H1 (cell line): ENCODE data around the gene ZNF681. TPM values are rescaled to one million over a fixed set of nuclear protein-coding genes. Genes with fewer than 3 reads are reported as not detected.

Experiments used
- CTCF ChIA-PET: fragments of 300-600 bp; sonication (Branson Sonifier 250); formaldehyde crosslinking; loops from one replicate; lab custom pipeline; 2021; ENCODE audit not compliant: partially characterized antibody; lab: Charles Lee
- POLR2A ChIA-PET: fragments of 300-600 bp; sonication (Branson Sonifier 250); formaldehyde crosslinking; loops from one replicate; lab custom pipeline; 2021; ENCODE audit warnings: inconsistent platforms; ENCODE audit not compliant: partially characterized antibody; lab: Charles Lee
- DNase-seq, 2 experiments: peaks; one replicate each; pipeline versions ENCODE4 v3.0.0 to v3.0.0-alpha.2; 2010 to 2022; ENCODE audit warnings: low spot score in 2 of 2, low read depth in 1 of 2, mixed read lengths in 1 of 2
- FAIRE-seq: peaks from 2 replicates; lab custom pipeline; 2011; peaks lifted over from hg19 to GRCh38; lab: Jason Lieb, UNC
- H2AFZ ChIP-seq: 2 replicates; pipeline ENCODE4 v1.8.1; 2012; ENCODE audit warnings: low read length, inconsistent platforms
- H2AK5ac ChIP-seq: 2 replicates; pipeline ENCODE4 v1.6.1; 2013; ENCODE audit warnings: low read depth, low read length
- H2BK120ac ChIP-seq: replicated peaks from 2 replicates; pipeline ENCODE3; 2013; ENCODE audit warnings: low read depth, low read length, inconsistent platforms
- H2BK12ac ChIP-seq: 2 replicates; pipeline ENCODE4 v1.6.1; 2013; ENCODE audit warnings: low read depth, low read length
- H2BK15ac ChIP-seq: 2 replicates; pipeline ENCODE4 v1.6.1; 2013; ENCODE audit warnings: low read length
- H2BK20ac ChIP-seq: 2 replicates; pipeline ENCODE4 v1.6.1; 2013; ENCODE audit warnings: low read length
- H2BK5ac ChIP-seq: 2 replicates; pipeline ENCODE4 v1.6.1; 2013; ENCODE audit warnings: low read depth, low read length
- H3K14ac ChIP-seq: 2 replicates; pipeline ENCODE4 v1.6.1; 2013; ENCODE audit warnings: inconsistent platforms; ENCODE audit not compliant: insufficient read length
- H3K18ac ChIP-seq: 2 replicates; pipeline ENCODE4 v1.6.1; 2013; ENCODE audit warnings: low read length; ENCODE audit errors: extremely low read depth
- H3K23ac ChIP-seq: 2 replicates; pipeline ENCODE4 v1.6.1; 2013; ENCODE audit warnings: inconsistent platforms; ENCODE audit not compliant: insufficient read length
- H3K23me2 ChIP-seq: 2 replicates; pipeline ENCODE4 v1.6.1; 2013; ENCODE audit warnings: low read depth, low read length
- H3K27ac ChIP-seq: 2 replicates; pipeline ENCODE4 v1.6.1; 2011; ENCODE audit warnings: low read depth, low read length, inconsistent platforms
- H3K27me3 ChIP-seq, 4 experiments: replicated peaks in 1 of 4; 1 replicate in 1 of 4; 2 replicates in 3 of 4; pipeline versions ENCODE4 v1.6.1 to v1.8.1; 2011 to 2013; ENCODE audit warnings: low read length in 3 of 4, mild to moderate bottlenecking in 3 of 4, inconsistent platforms in 2 of 4, mixed read lengths in 2 of 4, moderate library complexity in 1 of 4; ENCODE audit not compliant: control insufficient read depth in 3 of 4, insufficient read depth in 3 of 4; ENCODE audit errors: extremely low read depth in 1 of 4
- H3K36me3 ChIP-seq, 4 experiments: 2 replicates each; pipeline versions ENCODE4 v1.6.1 to v1.8.1; 2011 to 2013; ENCODE audit warnings: mild to moderate bottlenecking in 4 of 4, low read length in 3 of 4, moderate library complexity in 2 of 4, control low read depth in 1 of 4, inconsistent platforms in 1 of 4; ENCODE audit not compliant: insufficient read depth in 4 of 4, control insufficient read depth in 2 of 4
- H3K4ac ChIP-seq: replicated peaks from 2 replicates; pipeline ENCODE3; 2013; ENCODE audit warnings: low read length, low read depth, mixed read lengths, inconsistent platforms; ENCODE audit not compliant: insufficient read length
- H3K4me1 ChIP-seq, 4 experiments: replicated peaks in 1 of 4; 1 replicate in 1 of 4; 2 replicates in 3 of 4; pipeline versions ENCODE4 v1.6.1 to v1.8.1; 2011 to 2013; ENCODE audit warnings: low read length in 3 of 4, inconsistent platforms in 2 of 4, mixed read lengths in 1 of 4; ENCODE audit not compliant: insufficient read depth in 4 of 4, control insufficient read depth in 3 of 4
- H3K4me2 ChIP-seq, 2 experiments: 2 replicates each; pipeline versions ENCODE4 v1.6.1 to v1.8.1; 2011 to 2013; ENCODE audit warnings: low read depth in 2 of 2, low read length in 2 of 2, control low read depth in 1 of 2, inconsistent platforms in 1 of 2, mild to moderate bottlenecking in 1 of 2; ENCODE audit not compliant: insufficient read depth in 1 of 2
- H3K4me3 ChIP-seq, 4 experiments: fragments of 200-600, 300-600 bp in 1 of 4; sonication (generic), shearing (Covaris generic), sonication (Bioruptor Twin) in 1 of 4; 2 replicates each; pipeline versions ENCODE4 v1.5.1 to v1.8.1; 2011 to 2016; ENCODE audit warnings: low read length in 4 of 4, low read depth in 3 of 4, control low read depth in 2 of 4, inconsistent platforms in 2 of 4, mild to moderate bottlenecking in 2 of 4, mixed read lengths in 1 of 4, moderate library complexity in 1 of 4; ENCODE audit not compliant: insufficient read depth in 2 of 4; ENCODE audit errors: extremely low read depth in 1 of 4
- H3K56ac ChIP-seq: replicated peaks from 2 replicates; pipeline ENCODE3; 2013; ENCODE audit warnings: low read depth, mild to moderate bottlenecking, mixed read lengths, low read length, inconsistent platforms; ENCODE audit not compliant: insufficient read length
- H3K79me1 ChIP-seq: 2 replicates; pipeline ENCODE4 v1.6.1; 2013; ENCODE audit warnings: low read depth, low read length, control low read depth
- H3K79me2 ChIP-seq, 2 experiments: 2 replicates each; pipeline versions ENCODE4 v1.6.1 to v1.8.1; 2012 to 2013; ENCODE audit warnings: low read length in 2 of 2, mild to moderate bottlenecking in 2 of 2, inconsistent platforms in 1 of 2; ENCODE audit not compliant: insufficient read depth in 2 of 2, control insufficient read depth in 1 of 2
- H3K9ac ChIP-seq, 4 experiments: replicated peaks in 1 of 4; 1 replicate in 1 of 4; 2 replicates in 3 of 4; pipeline versions ENCODE4 v1.6.1 to v1.8.1; 2011 to 2013; ENCODE audit warnings: low read depth in 3 of 4, low read length in 3 of 4, control low read depth in 2 of 4, mild to moderate bottlenecking in 2 of 4, moderate library complexity in 2 of 4, inconsistent platforms in 1 of 4; ENCODE audit errors: extremely low read depth in 1 of 4
- H3K9me3 ChIP-seq, 2 experiments: 2 replicates each; pipeline versions ENCODE4 v1.6.1 to v1.8.1; 2012 to 2013; ENCODE audit warnings: mild to moderate bottlenecking in 2 of 2, moderate library complexity in 2 of 2, control low read depth in 1 of 2, inconsistent platforms in 1 of 2, low read depth in 1 of 2, low read length in 1 of 2, mixed read lengths in 1 of 2; ENCODE audit not compliant: insufficient read depth in 2 of 2
- H4K20me1 ChIP-seq, 2 experiments: replicated peaks in 1 of 2; 2 replicates each; pipeline versions ENCODE3 to v1.8.1; 2011 to 2013; ENCODE audit warnings: inconsistent platforms in 2 of 2, low read length in 2 of 2, mild to moderate bottlenecking in 1 of 2; ENCODE audit not compliant: insufficient read depth in 2 of 2, control insufficient read depth in 1 of 2
- H4K5ac ChIP-seq: 2 replicates; pipeline ENCODE4 v1.6.1; 2013; ENCODE audit warnings: low read length, low read depth, mixed read lengths, inconsistent platforms; ENCODE audit not compliant: insufficient read length
- H4K8ac ChIP-seq: 2 replicates; pipeline ENCODE4 v1.8.0; 2013; ENCODE audit warnings: mild to moderate bottlenecking, moderate library complexity, low read length, inconsistent platforms; ENCODE audit not compliant: insufficient read depth; ENCODE audit errors: extremely low read depth
- H4K91ac ChIP-seq: replicated peaks from 2 replicates; pipeline ENCODE3; 2013; ENCODE audit warnings: low read length, mixed read lengths, inconsistent platforms; ENCODE audit not compliant: insufficient read length
- ATF3 ChIP-seq: IDR thresholded peaks from 2 replicates; pipeline ENCODE4 v1.6.1; 2011; ENCODE audit warnings: low read depth, mild to moderate bottlenecking, low read length; ENCODE audit not compliant: insufficient read depth
- BACH1 ChIP-seq: IDR thresholded peaks from 2 replicates; pipeline ENCODE4 v1.6.1; 2012; ENCODE audit warnings: low read length, improper control_type of control experiment
- CHD2 ChIP-seq: IDR thresholded peaks from 2 replicates; pipeline ENCODE4 v1.6.1; 2012; ENCODE audit warnings: low read length, improper control_type of control experiment
- CREB1 ChIP-seq: IDR thresholded peaks from 2 replicates; pipeline ENCODE4 v1.6.1; 2012; ENCODE audit warnings: inconsistent platforms
- EP300 ChIP-seq, 2 experiments: IDR thresholded peaks; 1 replicate in 1 of 2; 2 replicates in 1 of 2; pipeline ENCODE4 v1.6.1; 2011 to 2012; ENCODE audit warnings: low read depth in 2 of 2, low read length in 2 of 2, mild to moderate bottlenecking in 2 of 2, borderline replicate concordance in 1 of 2, inconsistent platforms in 1 of 2, moderate library complexity in 1 of 2
- FOSL1 ChIP-seq: IDR thresholded peaks from 2 replicates; pipeline ENCODE4 v1.6.1; 2011; ENCODE audit warnings: mild to moderate bottlenecking, low read depth, low read length, moderate library complexity; ENCODE audit not compliant: insufficient read depth
- POLR2A ChIP-seq, 2 experiments: IDR thresholded peaks; 1 replicate in 1 of 2; 2 replicates in 1 of 2; pipeline ENCODE4 v1.6.1; 2011; ENCODE audit warnings: low read depth in 2 of 2, low read length in 2 of 2, mild to moderate bottlenecking in 2 of 2; ENCODE audit errors: control extremely low read depth in 1 of 2
- RXRA ChIP-seq: IDR thresholded peaks from 2 replicates; pipeline ENCODE4 v1.6.1; 2011; ENCODE audit warnings: low read depth, mild to moderate bottlenecking, low read length, moderate library complexity; ENCODE audit not compliant: insufficient read depth
- SAP30 ChIP-seq: fragments of 300-600 bp; sonication (generic); IDR thresholded peaks from 2 replicates; pipeline ENCODE4 v1.7.1; 2012; ENCODE audit warnings: low read length, moderate library complexity, mild to moderate bottlenecking, inconsistent platforms; ENCODE audit not compliant: insufficient read depth, insufficient replicate concordance
- SP1 ChIP-seq: IDR thresholded peaks from 2 replicates; pipeline ENCODE4 v1.6.1; 2011; ENCODE audit warnings: low read depth, low read length
- SP4 ChIP-seq: IDR thresholded peaks from 2 replicates; pipeline ENCODE4 v1.6.1; 2012; ENCODE audit warnings: low read length, inconsistent platforms
- WGBS, 2 experiments: shearing (Covaris generic) in 1 of 2; methylation state at CpG; one replicate each; pipeline versions ENCODE4 v1.1.6 to v1.1.7; 2013 to 2015; ENCODE audit warnings: low lambda C conversion rate in 2 of 2, mixed read lengths in 2 of 2, inconsistent platforms in 1 of 2, low coverage in 1 of 2, missing lambda C conversion rate in 1 of 2; ENCODE audit not compliant: insufficient replicate concordance in 2 of 2, insufficient coverage in 1 of 2, insufficient read length in 1 of 2; ENCODE audit errors: extremely low coverage in 1 of 2, missing lambda C conversion rate in 1 of 2; 5-methylcytosine and 5-hydroxymethylcytosine counted together
- polyA plus RNA-seq, 7 experiments: library from polyadenylated mRNA; depleted of rRNA in 3 of 7; stranded (reverse) in 5 of 7; unstranded in 2 of 7; fragments of >200 nt in 5 of 7; fragments of 200-250 nt in 2 of 7; gene quantifications; 1 replicate in 5 of 7; 2 replicates in 1 of 7; 4 replicates in 1 of 7; pipeline versions ENCODE4 v1.2.1 to v1.2.3, GENCODE V29; 2011 to 2013; ENCODE audit warnings: missing spikeins in 2 of 7, mixed read lengths in 2 of 7
- total RNA-seq: library from RNA; stranded (reverse); fragmentation: NEBNext Ultra II Directional; extraction: Animal tissue kit (Norgen Biotek cat#: 25700); gene quantifications from 2 replicates; pipeline ENCODE4 v1.2.1, GENCODE V29; 2021
- TF ChIP-seq, protein P1 (sequence below): IDR thresholded peaks from 2 replicates; pipeline ENCODE4 v1.6.1; 2012; ENCODE audit warnings: low read length, inconsistent platforms

Gene ZNF681
- total and polyA plus RNA-seq, 2 of the 8 experiments (the other 6 are each of a cell fraction or from before 2014, with no cell fraction given), result 1.1 to 6.8 TPM

DNA sequence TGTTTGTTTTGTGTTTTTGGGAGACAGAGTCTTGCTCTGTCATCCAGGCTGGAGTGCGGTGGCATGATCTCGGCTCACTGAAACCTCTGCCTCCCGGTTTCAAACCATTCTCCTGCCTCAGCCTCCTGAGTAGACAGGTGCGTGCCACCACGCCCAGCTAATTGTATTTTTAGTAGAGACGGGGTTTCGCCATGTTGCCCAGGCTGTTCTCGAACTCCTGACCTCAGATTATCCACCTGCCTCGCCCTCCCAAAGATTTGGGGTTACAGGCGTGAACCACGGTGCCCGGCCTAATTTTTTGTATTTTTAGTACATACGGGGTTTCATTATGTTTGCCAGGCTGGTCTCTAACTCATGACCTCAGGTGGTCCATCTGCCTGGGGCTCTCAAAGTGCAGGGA is 8.3 kb upstream of the ZNF681 start:
- ChIA-PET CTCF (no interaction called here), POLR2A (interaction anchor here (1.0 kb wide), 1 partner anchor 22 kb away, joined by 4 read pairs; no protein-coding TSS in a partner anchor)
- TF ChIP-seq, protein P1, sequence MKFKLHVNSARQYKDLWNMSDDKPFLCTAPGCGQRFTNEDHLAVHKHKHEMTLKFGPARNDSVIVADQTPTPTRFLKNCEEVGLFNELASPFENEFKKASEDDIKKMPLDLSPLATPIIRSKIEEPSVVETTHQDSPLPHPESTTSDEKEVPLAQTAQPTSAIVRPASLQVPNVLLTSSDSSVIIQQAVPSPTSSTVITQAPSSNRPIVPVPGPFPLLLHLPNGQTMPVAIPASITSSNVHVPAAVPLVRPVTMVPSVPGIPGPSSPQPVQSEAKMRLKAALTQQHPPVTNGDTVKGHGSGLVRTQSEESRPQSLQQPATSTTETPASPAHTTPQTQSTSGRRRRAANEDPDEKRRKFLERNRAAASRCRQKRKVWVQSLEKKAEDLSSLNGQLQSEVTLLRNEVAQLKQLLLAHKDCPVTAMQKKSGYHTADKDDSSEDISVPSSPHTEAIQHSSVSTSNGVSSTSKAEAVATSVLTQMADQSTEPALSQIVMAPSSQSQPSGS, result no peak
- no peak for TF ChIP-seq CREB1
- TF ChIP-seq RXRA, result no peak
- no peak for TF ChIP-seq SP4
- TF ChIP-seq FOSL1, result no peak
- no peak for TF ChIP-seq BACH1
- TF ChIP-seq CHD2, result no peak
- TF ChIP-seq SAP30, result no peak
- TF ChIP-seq EP300 (IDR thresholded peaks at IDR 0.05; ENCODE audit: borderline replicate concordance in 1 of 2, low read depth in 2 of 2, low read length in 2 of 2), result no peak
- no peak for TF ChIP-seq POLR2A (IDR thresholded peaks at IDR 0.05; ENCODE audit: control extremely low read depth in 1 of 2, low read depth in 2 of 2, low read length in 2 of 2)
- TF ChIP-seq ATF3, result no peak
- TF ChIP-seq SP1, result no peak

More for the DNA sequence above, 8.3 kb upstream of the ZNF681 start:
- Histone ChIP-seq H3K56ac (no peak overlapping the region), H3K4ac (no peak overlapping the region), H3K23ac (no peak overlapping the region), H2BK15ac (no peak overlapping the region), H3K23me2 (peaks cover 2% of the 10 kb centered on the region; the same call in 1 of the 2 replicates), H3K27ac (no peak overlapping the region), H2AFZ (no peak overlapping the region), H3K4me1 (peaks cover 0 to 2% (median 0%) of the 10 kb centered on the region in 4 experiments; a peak in 2 of 7 replicates), H3K79me2 (peaks cover 39 to 82% of the 10 kb centered on the region in 2 experiments), H4K5ac (no peak overlapping the region), H4K8ac (no peak overlapping the region), H3K18ac (no peak overlapping the region), H2BK5ac (no peak overlapping the region), H3K4me3 (no peak overlapping the region), H3K79me1 (peaks cover 2% of the 10 kb centered on the region), H2BK12ac (no peak overlapping the region), H3K27me3 (no peaks in the 10 kb centered on the region), H4K20me1 (peaks cover 11 to 14% of the 10 kb centered on the region in 2 experiments), H2BK120ac (no peak overlapping the region), H3K36me3 (peaks cover 0 to 5% (median under 1%) of the 10 kb centered on the region in 4 experiments; a peak in 4 of 8 replicates), H2BK20ac (no peak overlapping the region), H3K4me2 (no peak overlapping the region), H3K9ac (no peak overlapping the region), H2AK5ac (no peak overlapping the region), H3K14ac (no peak overlapping the region), H4K91ac (no peak overlapping the region), H3K9me3 (peaks cover 6 to 37% of the 10 kb centered on the region in 2 experiments; a peak in 3 of 4 replicates)
- FAIRE-seq (no peak), DNase-seq (no peak)
- 82% methylated on average over 13 of the region's 13 CpGs; no CpG with 5 or more reads in 1 of the 2 experiments for WGBS, 2 experiments
